ENCODE measurements around the gene NANOGP8. TPM values are rescaled to one million over a fixed set of nuclear protein-coding genes. Genes with fewer than 3 reads are reported as not detected.

Gene NANOGP8
- total RNA-seq, 3 donors from 2014 or later (not counting 1 experiment from before 2014, with no cell fraction given), result not detected

GRCh38 chr15:35115155-35115725 is 30.1 kb upstream of the NANOGP8 start:
- no peaks in the 10 kb centered on the region for H3K4me1 ChIP-seq (ENCODE audit: control insufficient read depth, insufficient read depth, low read length)
- no peaks in the 10 kb centered on the region for H3K36me3 ChIP-seq (ENCODE audit: control insufficient read depth, insufficient read depth, low read length)
- DNase-seq (no peak), ATAC-seq (no peak)
- H3K9me3 Mint-ChIP-seq, result peaks cover 0 to 3% of the 10 kb centered on the region in 2 donors
- 94% methylated on average over 2 of the region's 5 CpGs for WGBS (ENCODE audit: insufficient coverage)
- no peak overlapping the region for H3K27ac Mint-ChIP-seq
- no peak overlapping the region for H3K4me3 Mint-ChIP-seq
- no peaks in the 10 kb centered on the region for H3K9me3 ChIP-seq (ENCODE audit: control insufficient read depth, insufficient read depth, low read length)
- intact Hi-C loops (cut with micrococcal nuclease), result no loop called here
- no peaks in the 10 kb centered on the region for H3K4me1 Mint-ChIP-seq
- TF ChIP-seq, protein P1, sequence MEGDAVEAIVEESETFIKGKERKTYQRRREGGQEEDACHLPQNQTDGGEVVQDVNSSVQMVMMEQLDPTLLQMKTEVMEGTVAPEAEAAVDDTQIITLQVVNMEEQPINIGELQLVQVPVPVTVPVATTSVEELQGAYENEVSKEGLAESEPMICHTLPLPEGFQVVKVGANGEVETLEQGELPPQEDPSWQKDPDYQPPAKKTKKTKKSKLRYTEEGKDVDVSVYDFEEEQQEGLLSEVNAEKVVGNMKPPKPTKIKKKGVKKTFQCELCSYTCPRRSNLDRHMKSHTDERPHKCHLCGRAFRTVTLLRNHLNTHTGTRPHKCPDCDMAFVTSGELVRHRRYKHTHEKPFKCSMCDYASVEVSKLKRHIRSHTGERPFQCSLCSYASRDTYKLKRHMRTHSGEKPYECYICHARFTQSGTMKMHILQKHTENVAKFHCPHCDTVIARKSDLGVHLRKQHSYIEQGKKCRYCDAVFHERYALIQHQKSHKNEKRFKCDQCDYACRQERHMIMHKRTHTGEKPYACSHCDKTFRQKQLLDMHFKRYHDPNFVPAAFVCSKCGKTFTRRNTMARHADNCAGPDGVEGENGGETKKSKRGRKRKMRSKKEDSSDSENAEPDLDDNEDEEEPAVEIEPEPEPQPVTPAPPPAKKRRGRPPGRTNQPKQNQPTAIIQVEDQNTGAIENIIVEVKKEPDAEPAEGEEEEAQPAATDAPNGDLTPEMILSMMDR (IDR thresholded peaks at IDR 0.05), result no peak
- H3K27me3 Mint-ChIP-seq (ENCODE audit: low read depth in 2 of 2), result no peaks in the 10 kb centered on the region
- H3K4me3 ChIP-seq (ENCODE audit: low read length), result no peak overlapping the region
- peaks cover 5% of the 10 kb centered on the region for H3K36me3 Mint-ChIP-seq
- H3K27me3 ChIP-seq (ENCODE audit: control insufficient read depth, insufficient read depth, low read length), result no peaks in the 10 kb centered on the region
- no peak overlapping the region for H3K27ac ChIP-seq (ENCODE audit: low read length)

- WGBS (ENCODE audit: insufficient coverage), result 86% methylated on average over 1 of the region's 2 CpGs
- Histone ChIP-seq H3K4me3 (ENCODE audit: low read length) (no peak overlapping the region), H3K9me3 (ENCODE audit: control insufficient read depth, insufficient read depth, low read length) (no peaks in the 10 kb centered on the region), H3K27ac (ENCODE audit: low read length) (no peak overlapping the region), H3K27me3 (ENCODE audit: control insufficient read depth, insufficient read depth, low read length) (no peaks in the 10 kb centered on the region), H3K36me3 (ENCODE audit: control insufficient read depth, insufficient read depth, low read length) (no peaks in the 10 kb centered on the region), H3K4me1 (ENCODE audit: control insufficient read depth, insufficient read depth, low read length) (no peaks in the 10 kb centered on the region)
- ATAC-seq (no peak), DNase-seq (no peak)
- intact Hi-C loops (cut with micrococcal nuclease), result no loop called here
- no peaks in the 10 kb centered on the region for H3K36me3 Mint-ChIP-seq
- H3K4me1 Mint-ChIP-seq, result no peaks in the 10 kb centered on the region
- peaks cover 0 to 3% of the 10 kb centered on the region in 2 donors for H3K9me3 Mint-ChIP-seq
- no peaks in the 10 kb centered on the region for H3K27me3 Mint-ChIP-seq (ENCODE audit: low read depth in 2 of 2)
- TF ChIP-seq, protein P1 (IDR thresholded peaks at IDR 0.05), result no peak
- no peak overlapping the region for H3K27ac Mint-ChIP-seq
- H3K4me3 Mint-ChIP-seq, result no peak overlapping the region
Measured at GRCh38 chr15:35112346-35112745, 27.3 kb upstream of the NANOGP8 start.

DNA sequence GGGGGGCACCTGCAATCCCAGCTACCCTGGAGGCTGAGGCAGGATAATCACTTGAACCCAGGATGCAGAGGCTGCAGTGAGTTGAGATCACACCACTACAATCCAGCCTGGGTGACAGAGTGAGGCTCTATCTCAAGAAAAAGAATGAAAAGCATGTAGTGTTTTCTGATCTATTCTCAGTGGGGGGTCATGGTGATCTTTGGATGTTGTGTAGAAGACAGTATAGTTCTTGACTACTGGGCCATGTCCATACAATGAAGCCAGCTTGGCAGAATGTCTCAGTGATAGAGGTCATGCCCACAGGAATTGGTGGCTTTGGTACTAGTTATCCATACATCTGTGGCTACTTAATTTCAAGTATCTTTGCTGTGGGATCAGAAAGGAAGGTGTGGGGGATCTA is 26.8 kb upstream of the NANOGP8 start:
- Mint-ChIP-seq H3K27ac (no peak overlapping the region), H3K27me3 (ENCODE audit: low read depth in 2 of 2) (no peaks in the 10 kb centered on the region), H3K9me3 (peaks cover 0 to 3% of the 10 kb centered on the region in 2 donors), H3K4me1 (no peaks in the 10 kb centered on the region), H3K36me3 (no peaks in the 10 kb centered on the region), H3K4me3 (no peak overlapping the region)
- Histone ChIP-seq H3K27me3 (ENCODE audit: control insufficient read depth, insufficient read depth, low read length) (no peaks in the 10 kb centered on the region), H3K36me3 (ENCODE audit: control insufficient read depth, insufficient read depth, low read length) (no peaks in the 10 kb centered on the region), H3K27ac (ENCODE audit: low read length) (no peak overlapping the region), H3K4me1 (ENCODE audit: control insufficient read depth, insufficient read depth, low read length) (no peaks in the 10 kb centered on the region), H3K4me3 (ENCODE audit: low read length) (no peak overlapping the region), H3K9me3 (ENCODE audit: control insufficient read depth, insufficient read depth, low read length) (no peaks in the 10 kb centered on the region)
- intact Hi-C loops (cut with micrococcal nuclease), result no loop called here
- DNase-seq (no peak), ATAC-seq (no peak)
- TF ChIP-seq, protein P1 (IDR thresholded peaks at IDR 0.05), result no peak

GRCh38 chr15:35108453-35108852 is 23.4 kb upstream of the NANOGP8 start:
- ATAC-seq, result no peak
- intact Hi-C loops (cut with micrococcal nuclease), result no loop called here

More at GRCh38 chr15:35108453-35108852, 23.4 kb upstream of the NANOGP8 start:
- no peak overlapping the region for H3K4me3 Mint-ChIP-seq
- H3K27ac Mint-ChIP-seq, result no peak overlapping the region
- H3K36me3 Mint-ChIP-seq, result no peaks in the 10 kb centered on the region
- TF ChIP-seq, protein P1 (IDR thresholded peaks at IDR 0.05), result no peak
- no peaks in the 10 kb centered on the region for H3K27me3 Mint-ChIP-seq (ENCODE audit: low read depth in 2 of 2)
- H3K36me3 ChIP-seq (ENCODE audit: control insufficient read depth, insufficient read depth, low read length), result no peaks in the 10 kb centered on the region
- H3K9me3 ChIP-seq (ENCODE audit: control insufficient read depth, insufficient read depth, low read length), result no peaks in the 10 kb centered on the region
- no peaks in the 10 kb centered on the region for H3K27me3 ChIP-seq (ENCODE audit: control insufficient read depth, insufficient read depth, low read length)
- H3K27ac ChIP-seq (ENCODE audit: low read length), result no peak overlapping the region
- peaks cover 0 to 3% of the 10 kb centered on the region in 2 donors for H3K9me3 Mint-ChIP-seq
- H3K4me3 ChIP-seq (ENCODE audit: low read length), result no peak overlapping the region
- H3K4me1 Mint-ChIP-seq, result no peaks in the 10 kb centered on the region
- DNase-seq, result no peak
- no peaks in the 10 kb centered on the region for H3K4me1 ChIP-seq (ENCODE audit: control insufficient read depth, insufficient read depth, low read length)

Data from natural killer cell (primary cell).